H1 (cell line): Measurements from ENCODE around the gene BLVRA. TPM values are rescaled to one million over a fixed set of nuclear protein-coding genes. Genes with fewer than 3 reads are reported as not detected.

Source experiments
- CTCF ChIA-PET: fragments of 300-600 bp; sonication (Branson Sonifier 250); formaldehyde crosslinking; loops from one replicate; lab custom pipeline; 2021; ENCODE audit not compliant: partially characterized antibody; lab: Charles Lee
- POLR2A ChIA-PET: fragments of 300-600 bp; sonication (Branson Sonifier 250); formaldehyde crosslinking; loops from one replicate; lab custom pipeline; 2021; ENCODE audit warnings: inconsistent platforms; ENCODE audit not compliant: partially characterized antibody; lab: Charles Lee
- DNase-seq, 2 experiments: peaks; one replicate each; pipeline versions ENCODE4 v3.0.0 to v3.0.0-alpha.2; 2010 to 2022; ENCODE audit warnings: low spot score in 2 of 2, low read depth in 1 of 2, mixed read lengths in 1 of 2
- FAIRE-seq: peaks from 2 replicates; lab custom pipeline; 2011; peaks lifted over from hg19 to GRCh38; lab: Jason Lieb, UNC
- H2AFZ ChIP-seq: 2 replicates; pipeline ENCODE4 v1.8.1; 2012; ENCODE audit warnings: low read length, inconsistent platforms
- H2AK5ac ChIP-seq: 2 replicates; pipeline ENCODE4 v1.6.1; 2013; ENCODE audit warnings: low read depth, low read length
- H2BK120ac ChIP-seq: replicated peaks from 2 replicates; pipeline ENCODE3; 2013; ENCODE audit warnings: low read depth, low read length, inconsistent platforms
- H2BK12ac ChIP-seq: 2 replicates; pipeline ENCODE4 v1.6.1; 2013; ENCODE audit warnings: low read depth, low read length
- H2BK15ac ChIP-seq: 2 replicates; pipeline ENCODE4 v1.6.1; 2013; ENCODE audit warnings: low read length
- H2BK20ac ChIP-seq: 2 replicates; pipeline ENCODE4 v1.6.1; 2013; ENCODE audit warnings: low read length
- H2BK5ac ChIP-seq: 2 replicates; pipeline ENCODE4 v1.6.1; 2013; ENCODE audit warnings: low read depth, low read length
- H3K14ac ChIP-seq: 2 replicates; pipeline ENCODE4 v1.6.1; 2013; ENCODE audit warnings: inconsistent platforms; ENCODE audit not compliant: insufficient read length
- H3K18ac ChIP-seq: 2 replicates; pipeline ENCODE4 v1.6.1; 2013; ENCODE audit warnings: low read length; ENCODE audit errors: extremely low read depth
- H3K23ac ChIP-seq: 2 replicates; pipeline ENCODE4 v1.6.1; 2013; ENCODE audit warnings: inconsistent platforms; ENCODE audit not compliant: insufficient read length
- H3K23me2 ChIP-seq: 2 replicates; pipeline ENCODE4 v1.6.1; 2013; ENCODE audit warnings: low read depth, low read length
- H3K27ac ChIP-seq: 2 replicates; pipeline ENCODE4 v1.6.1; 2011; ENCODE audit warnings: low read depth, low read length, inconsistent platforms
- H3K27me3 ChIP-seq, 4 experiments: replicated peaks in 1 of 4; 1 replicate in 1 of 4; 2 replicates in 3 of 4; pipeline versions ENCODE4 v1.6.1 to v1.8.1; 2011 to 2013; ENCODE audit warnings: low read length in 3 of 4, mild to moderate bottlenecking in 3 of 4, inconsistent platforms in 2 of 4, mixed read lengths in 2 of 4, moderate library complexity in 1 of 4; ENCODE audit not compliant: control insufficient read depth in 3 of 4, insufficient read depth in 3 of 4; ENCODE audit errors: extremely low read depth in 1 of 4
- H3K36me3 ChIP-seq, 4 experiments: 2 replicates each; pipeline versions ENCODE4 v1.6.1 to v1.8.1; 2011 to 2013; ENCODE audit warnings: mild to moderate bottlenecking in 4 of 4, low read length in 3 of 4, moderate library complexity in 2 of 4, control low read depth in 1 of 4, inconsistent platforms in 1 of 4; ENCODE audit not compliant: insufficient read depth in 4 of 4, control insufficient read depth in 2 of 4
- H3K4ac ChIP-seq: replicated peaks from 2 replicates; pipeline ENCODE3; 2013; ENCODE audit warnings: low read length, low read depth, mixed read lengths, inconsistent platforms; ENCODE audit not compliant: insufficient read length
- H3K4me1 ChIP-seq, 4 experiments: replicated peaks in 1 of 4; 1 replicate in 1 of 4; 2 replicates in 3 of 4; pipeline versions ENCODE4 v1.6.1 to v1.8.1; 2011 to 2013; ENCODE audit warnings: low read length in 3 of 4, inconsistent platforms in 2 of 4, mixed read lengths in 1 of 4; ENCODE audit not compliant: insufficient read depth in 4 of 4, control insufficient read depth in 3 of 4
- H3K4me2 ChIP-seq, 2 experiments: 2 replicates each; pipeline versions ENCODE4 v1.6.1 to v1.8.1; 2011 to 2013; ENCODE audit warnings: low read depth in 2 of 2, low read length in 2 of 2, control low read depth in 1 of 2, inconsistent platforms in 1 of 2, mild to moderate bottlenecking in 1 of 2; ENCODE audit not compliant: insufficient read depth in 1 of 2
- H3K4me3 ChIP-seq, 4 experiments: fragments of 200-600, 300-600 bp in 1 of 4; sonication (generic), shearing (Covaris generic), sonication (Bioruptor Twin) in 1 of 4; 2 replicates each; pipeline versions ENCODE4 v1.5.1 to v1.8.1; 2011 to 2016; ENCODE audit warnings: low read length in 4 of 4, low read depth in 3 of 4, control low read depth in 2 of 4, inconsistent platforms in 2 of 4, mild to moderate bottlenecking in 2 of 4, mixed read lengths in 1 of 4, moderate library complexity in 1 of 4; ENCODE audit not compliant: insufficient read depth in 2 of 4; ENCODE audit errors: extremely low read depth in 1 of 4
- H3K56ac ChIP-seq: replicated peaks from 2 replicates; pipeline ENCODE3; 2013; ENCODE audit warnings: low read depth, mild to moderate bottlenecking, mixed read lengths, low read length, inconsistent platforms; ENCODE audit not compliant: insufficient read length
- H3K79me1 ChIP-seq: 2 replicates; pipeline ENCODE4 v1.6.1; 2013; ENCODE audit warnings: low read depth, low read length, control low read depth
- H3K79me2 ChIP-seq, 2 experiments: 2 replicates each; pipeline versions ENCODE4 v1.6.1 to v1.8.1; 2012 to 2013; ENCODE audit warnings: low read length in 2 of 2, mild to moderate bottlenecking in 2 of 2, inconsistent platforms in 1 of 2; ENCODE audit not compliant: insufficient read depth in 2 of 2, control insufficient read depth in 1 of 2
- H3K9ac ChIP-seq, 4 experiments: replicated peaks in 1 of 4; 1 replicate in 1 of 4; 2 replicates in 3 of 4; pipeline versions ENCODE4 v1.6.1 to v1.8.1; 2011 to 2013; ENCODE audit warnings: low read depth in 3 of 4, low read length in 3 of 4, control low read depth in 2 of 4, mild to moderate bottlenecking in 2 of 4, moderate library complexity in 2 of 4, inconsistent platforms in 1 of 4; ENCODE audit errors: extremely low read depth in 1 of 4
- H3K9me3 ChIP-seq, 2 experiments: 2 replicates each; pipeline versions ENCODE4 v1.6.1 to v1.8.1; 2012 to 2013; ENCODE audit warnings: mild to moderate bottlenecking in 2 of 2, moderate library complexity in 2 of 2, control low read depth in 1 of 2, inconsistent platforms in 1 of 2, low read depth in 1 of 2, low read length in 1 of 2, mixed read lengths in 1 of 2; ENCODE audit not compliant: insufficient read depth in 2 of 2
- H4K20me1 ChIP-seq, 2 experiments: replicated peaks in 1 of 2; 2 replicates each; pipeline versions ENCODE3 to v1.8.1; 2011 to 2013; ENCODE audit warnings: inconsistent platforms in 2 of 2, low read length in 2 of 2, mild to moderate bottlenecking in 1 of 2; ENCODE audit not compliant: insufficient read depth in 2 of 2, control insufficient read depth in 1 of 2
- H4K5ac ChIP-seq: 2 replicates; pipeline ENCODE4 v1.6.1; 2013; ENCODE audit warnings: low read length, low read depth, mixed read lengths, inconsistent platforms; ENCODE audit not compliant: insufficient read length
- H4K8ac ChIP-seq: 2 replicates; pipeline ENCODE4 v1.8.0; 2013; ENCODE audit warnings: mild to moderate bottlenecking, moderate library complexity, low read length, inconsistent platforms; ENCODE audit not compliant: insufficient read depth; ENCODE audit errors: extremely low read depth
- H4K91ac ChIP-seq: replicated peaks from 2 replicates; pipeline ENCODE3; 2013; ENCODE audit warnings: low read length, mixed read lengths, inconsistent platforms; ENCODE audit not compliant: insufficient read length
- CHD1 ChIP-seq: IDR thresholded peaks from 2 replicates; pipeline ENCODE4 v1.6.1; 2012; ENCODE audit warnings: low read depth, low read length, improper control_type of control experiment
- EP300 ChIP-seq, 2 experiments: IDR thresholded peaks; 1 replicate in 1 of 2; 2 replicates in 1 of 2; pipeline ENCODE4 v1.6.1; 2011 to 2012; ENCODE audit warnings: low read depth in 2 of 2, low read length in 2 of 2, mild to moderate bottlenecking in 2 of 2, borderline replicate concordance in 1 of 2, inconsistent platforms in 1 of 2, moderate library complexity in 1 of 2
- GTF2F1 ChIP-seq: IDR thresholded peaks from 2 replicates; pipeline ENCODE4 v1.6.1; 2012; ENCODE audit warnings: low read depth, low read length, improper control_type of control experiment, borderline replicate concordance
- HDAC2 ChIP-seq, 2 experiments: fragments of 300-600 bp in 1 of 2; sonication (generic) in 1 of 2; IDR thresholded peaks; 2 replicates each; pipeline ENCODE4 v1.6.1; 2011 to 2012; ENCODE audit warnings: low read depth in 2 of 2, low read length in 2 of 2, mild to moderate bottlenecking in 2 of 2, moderate library complexity in 2 of 2, borderline replicate concordance in 1 of 2, inconsistent platforms in 1 of 2
- KDM5A ChIP-seq: fragments of 200-600 bp; IDR thresholded peaks from 2 replicates; pipeline ENCODE4 v1.7.1; 2012; ENCODE audit warnings: mild to moderate bottlenecking, low read length, inconsistent platforms, mixed read lengths
- SRF ChIP-seq: IDR thresholded peaks from 2 replicates; pipeline ENCODE4 v1.6.1; 2011; ENCODE audit warnings: mild to moderate bottlenecking, low read depth, low read length, moderate library complexity
- TAF7 ChIP-seq: optimal IDR thresholded peaks from 2 replicates; pipeline ENCODE3; 2011; ENCODE audit warnings: low read depth, mild to moderate bottlenecking, inconsistent platforms, low read length, moderate library complexity, borderline replicate concordance
- TCF12 ChIP-seq: IDR thresholded peaks from 2 replicates; pipeline ENCODE4 v1.6.1; 2011; ENCODE audit warnings: low read depth, mild to moderate bottlenecking, low read length
- WGBS, 2 experiments: shearing (Covaris generic) in 1 of 2; methylation state at CpG; one replicate each; pipeline versions ENCODE4 v1.1.6 to v1.1.7; 2013 to 2015; ENCODE audit warnings: low lambda C conversion rate in 2 of 2, mixed read lengths in 2 of 2, inconsistent platforms in 1 of 2, low coverage in 1 of 2, missing lambda C conversion rate in 1 of 2; ENCODE audit not compliant: insufficient replicate concordance in 2 of 2, insufficient coverage in 1 of 2, insufficient read length in 1 of 2; ENCODE audit errors: extremely low coverage in 1 of 2, missing lambda C conversion rate in 1 of 2; 5-methylcytosine and 5-hydroxymethylcytosine counted together
- polyA plus RNA-seq, 7 experiments: library from polyadenylated mRNA; depleted of rRNA in 3 of 7; stranded (reverse) in 5 of 7; unstranded in 2 of 7; fragments of >200 nt in 5 of 7; fragments of 200-250 nt in 2 of 7; gene quantifications; 1 replicate in 5 of 7; 2 replicates in 1 of 7; 4 replicates in 1 of 7; pipeline versions ENCODE4 v1.2.1 to v1.2.3, GENCODE V29; 2011 to 2013; ENCODE audit warnings: missing spikeins in 2 of 7, mixed read lengths in 2 of 7
- total RNA-seq: library from RNA; stranded (reverse); fragmentation: NEBNext Ultra II Directional; extraction: Animal tissue kit (Norgen Biotek cat#: 25700); gene quantifications from 2 replicates; pipeline ENCODE4 v1.2.1, GENCODE V29; 2021

Gene BLVRA
- total and polyA plus RNA-seq, 2 of the 8 experiments (the other 6 are each of a cell fraction or from before 2014, with no cell fraction given) = 16.1 to 37.1 TPM

DNA sequence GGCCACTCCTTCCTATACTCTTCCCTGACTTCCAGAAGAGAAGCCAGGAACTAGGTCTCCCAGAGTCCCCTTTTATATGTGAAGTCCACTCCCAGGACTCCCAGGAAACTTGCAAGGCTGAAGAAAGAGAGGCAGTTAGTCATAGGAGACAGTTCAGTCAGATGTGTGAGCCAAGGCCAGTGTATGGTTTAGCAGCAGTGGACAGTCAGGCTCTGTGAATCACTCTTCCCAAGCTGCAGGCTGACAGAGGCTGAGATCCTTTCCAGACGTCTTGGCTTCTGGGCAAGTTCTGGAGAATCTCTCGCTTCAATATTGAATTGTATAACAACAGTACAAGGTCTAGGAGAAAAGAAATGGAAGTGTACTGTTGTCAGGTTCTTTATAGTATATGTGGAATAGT lies 26.9 kb downstream of the BLVRA start:
- no peaks in the 10 kb centered on the region for H3K4me1 ChIP-seq
- DNase-seq (no peak), FAIRE-seq (no peak)
- H3K9ac ChIP-seq = no peak overlapping the region
- H2BK5ac ChIP-seq = no peak overlapping the region
- H3K9me3 ChIP-seq = no peaks in the 10 kb centered on the region
- POLR2A ChIA-PET = no interaction called here
- no peak overlapping the region for H4K91ac ChIP-seq
- H3K27ac ChIP-seq = no peak overlapping the region
- H3K14ac ChIP-seq = no peak overlapping the region
- no peaks in the 10 kb centered on the region for H3K27me3 ChIP-seq
- no peak overlapping the region for H2BK15ac ChIP-seq
- H2BK120ac ChIP-seq = no peak overlapping the region
- no peak overlapping the region for H4K8ac ChIP-seq
- no peak overlapping the region for H3K18ac ChIP-seq
- no peak overlapping the region for H3K56ac ChIP-seq
- no peaks in the 10 kb centered on the region for H3K79me2 ChIP-seq
- H3K79me1 ChIP-seq = no peaks in the 10 kb centered on the region
- H3K23ac ChIP-seq = no peak overlapping the region
- 80% methylated on average over 2 of the region's 2 CpGs; no CpG with 5 or more reads in 1 of the 2 experiments for WGBS, 2 experiments
- no peak overlapping the region for H3K4ac ChIP-seq
- H3K4me3 ChIP-seq = no peak overlapping the region
- no peak overlapping the region for H2BK12ac ChIP-seq
- no peak overlapping the region for H2BK20ac ChIP-seq
- H4K20me1 ChIP-seq = no peaks in the 10 kb centered on the region
- H3K36me3 ChIP-seq = peaks cover 0 to 2% (median 0%) of the 10 kb centered on the region in 4 experiments; a peak in 2 of 8 replicates
- no peak overlapping the region for H3K4me2 ChIP-seq
- CTCF ChIA-PET = no interaction called here
- no peak overlapping the region for H2AK5ac ChIP-seq
- H4K5ac ChIP-seq = no peak overlapping the region
- H2AFZ ChIP-seq = no peak overlapping the region
- H3K23me2 ChIP-seq = no peaks in the 10 kb centered on the region; the same call in 1 of the 2 replicates
- TF ChIP-seq SRF (no peak), HDAC2 (IDR thresholded peaks at IDR 0.05; ENCODE audit: borderline replicate concordance in 1 of 2, low read depth in 2 of 2, low read length in 2 of 2) (no peak), CHD1 (no peak), TAF7 (no peak), GTF2F1 (no peak), EP300 (IDR thresholded peaks at IDR 0.05; ENCODE audit: borderline replicate concordance in 1 of 2, low read depth in 2 of 2, low read length in 2 of 2) (no peak), TCF12 (no peak), KDM5A (no peak)
